AML-193 (cell line): ENCODE measurements around the gene GALNT17.
"Not testable (repeated sequence)": the region's sequence is repeated elsewhere in the genome, so short reads cannot be mapped to it uniquely, and the experiment has no call there.

Source experiments
- DNase-seq, 2 experiments: peaks; one replicate each; lab custom pipeline; 2025; lab: John Stamatoyannopoulos, UW

Gene GALNT17

DNA sequence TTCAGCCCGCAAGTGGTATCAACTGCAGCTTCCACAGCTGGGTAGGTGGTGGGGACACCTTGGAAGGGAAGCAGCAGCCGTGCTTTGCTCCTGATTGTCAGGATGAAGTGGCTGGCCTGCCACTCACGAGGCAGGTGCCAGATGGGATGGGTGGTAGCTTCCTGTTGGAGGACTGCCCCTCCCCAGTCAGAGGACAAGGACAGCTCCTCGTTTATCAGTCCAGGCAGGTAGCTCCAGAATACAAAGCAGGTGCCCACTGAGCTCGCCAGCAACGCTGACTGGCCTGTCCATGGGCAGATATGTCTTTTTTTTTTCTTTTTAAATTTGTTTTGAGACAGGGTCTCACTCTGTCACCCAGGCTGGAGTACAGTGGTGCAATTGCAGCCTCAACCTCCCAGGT, 431.3 kb downstream of the GALNT17 start:
- no peak for DNase-seq

DNA sequence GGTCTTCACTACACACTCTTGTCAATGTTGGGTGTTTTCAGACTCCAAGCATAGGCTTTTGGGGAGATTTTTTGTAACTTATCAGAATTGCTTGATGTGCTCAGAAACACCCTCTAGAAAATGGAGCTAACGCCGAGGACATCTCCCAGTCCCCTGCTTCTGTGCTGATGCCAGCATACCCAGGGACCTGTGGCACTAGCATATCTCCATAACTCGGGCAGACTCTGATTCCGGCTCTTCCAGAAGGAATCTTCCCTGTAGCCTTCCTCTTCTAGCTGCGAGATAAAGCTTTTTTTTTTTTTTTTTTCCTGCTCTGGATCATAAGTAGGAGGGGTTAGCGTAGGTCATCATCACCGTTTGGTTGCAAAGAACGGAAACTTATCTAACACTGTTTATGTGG, 434.4 kb downstream of the GALNT17 start:
- no peak for DNase-seq

GRCh38 chr7:71566991-71567390, 435.0 kb downstream of the GALNT17 start:
- DNase-seq: no peak

DNA sequence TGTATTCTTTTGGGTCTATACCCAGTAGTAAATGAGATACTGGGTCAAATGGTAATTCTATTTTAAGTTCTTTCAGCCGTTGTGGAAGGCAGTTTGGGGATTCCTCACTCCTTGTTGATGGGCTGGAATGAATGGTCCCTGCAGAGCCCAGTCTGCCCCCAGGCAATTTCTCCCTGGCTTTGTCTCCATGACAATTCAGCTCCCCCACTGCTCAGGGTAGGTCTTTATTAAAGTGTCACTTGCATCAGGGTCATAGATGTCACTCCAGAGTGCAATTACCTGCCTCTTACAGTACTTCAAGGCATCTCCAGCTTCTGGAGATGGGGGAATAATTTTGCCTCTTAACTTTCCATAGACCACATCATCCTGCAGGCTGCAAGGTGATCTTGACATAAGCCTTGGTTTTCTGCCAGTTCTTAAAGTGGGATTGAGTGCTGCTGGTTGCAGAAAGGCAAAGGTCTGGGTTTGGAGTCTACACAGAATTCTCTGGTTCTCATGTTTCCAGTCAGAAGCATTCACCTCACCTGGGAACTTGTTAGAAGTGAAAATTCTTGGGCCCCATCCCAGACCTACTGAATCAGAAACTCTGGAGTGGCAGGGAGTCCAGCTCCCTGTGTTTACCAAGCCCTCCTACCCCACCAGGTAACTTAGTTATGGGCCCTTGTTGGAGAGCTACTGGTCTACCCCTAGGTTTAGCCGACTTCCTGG, 442.4 kb downstream of the GALNT17 start:
- no peak for DNase-seq

- no peak for DNase-seq
Observed at GRCh38 chr7:71580027-71580426, 448.1 kb downstream of the GALNT17 start.

DNA sequence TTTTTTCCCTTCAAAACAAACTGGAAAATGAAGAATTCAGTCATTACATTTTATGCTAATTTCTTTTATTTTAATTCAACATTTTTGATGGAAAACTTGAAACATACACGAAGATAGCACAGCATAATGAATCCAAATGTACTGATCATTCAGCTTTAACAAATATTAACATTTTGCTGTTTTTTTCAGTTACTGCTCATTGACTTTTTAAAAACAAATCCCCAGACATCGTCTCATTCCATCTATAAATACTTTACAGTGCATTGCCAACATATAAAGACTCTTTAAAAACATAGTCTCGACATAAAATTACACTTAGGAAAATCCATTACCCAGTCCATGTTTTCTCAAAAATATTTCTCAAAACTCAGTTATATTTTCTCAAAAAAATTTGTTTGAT, 452.3 kb downstream of the GALNT17 start:
- DNase-seq: no peak

DNA sequence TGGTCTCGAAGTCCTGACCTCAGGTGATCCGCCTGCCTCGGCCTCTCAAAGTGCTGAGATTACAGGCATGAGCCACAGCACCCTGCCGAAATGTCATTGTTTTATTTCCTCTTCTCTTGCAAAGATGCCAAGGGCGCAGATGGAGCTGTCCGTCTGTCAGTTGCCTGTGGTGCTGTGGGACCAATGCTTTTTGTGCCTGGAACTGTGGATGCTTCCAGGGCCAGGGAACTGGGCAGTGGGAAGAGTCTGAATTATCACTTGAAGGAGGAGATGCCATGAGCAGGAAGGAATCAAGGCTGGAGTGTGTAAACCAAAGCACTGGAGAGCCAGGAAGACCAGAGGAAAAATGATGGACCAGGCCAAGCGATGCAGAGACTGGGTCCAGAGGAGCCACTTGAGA, 459.9 kb downstream of the GALNT17 start:
- no peak for DNase-seq

DNA sequence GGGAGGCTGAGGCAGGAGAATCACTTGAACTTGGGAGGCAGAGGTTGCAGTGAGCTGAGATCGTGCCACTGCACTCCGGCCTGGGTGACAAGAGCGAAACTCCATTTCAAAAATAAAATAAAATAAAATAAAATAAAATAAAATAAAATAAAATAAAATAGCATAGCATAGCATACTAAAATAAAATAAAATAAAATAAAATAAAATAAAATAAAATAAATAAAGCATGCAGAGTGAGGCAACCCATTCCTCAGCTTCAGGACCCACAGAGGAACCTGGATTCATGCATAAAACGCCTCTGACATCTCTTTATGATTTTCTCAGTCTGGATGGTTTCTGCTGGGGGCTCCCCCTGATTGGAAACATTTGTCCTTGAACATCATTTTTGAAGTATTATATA, 460.4 kb downstream of the GALNT17 start:
- DNase-seq: not testable (repeated sequence)

GRCh38 chr7:71594736-71595135, 462.8 kb downstream of the GALNT17 start:
- no peak for DNase-seq

GRCh38 chr7:71595176-71595575, 463.2 kb downstream of the GALNT17 start:
- no peak for DNase-seq

GRCh38 chr7:71598553-71598952, 466.6 kb downstream of the GALNT17 start:
- DNase-seq: no peak

- DNase-seq: no peak
Observed at GRCh38 chr7:71601851-71602250, 469.9 kb downstream of the GALNT17 start.

DNA sequence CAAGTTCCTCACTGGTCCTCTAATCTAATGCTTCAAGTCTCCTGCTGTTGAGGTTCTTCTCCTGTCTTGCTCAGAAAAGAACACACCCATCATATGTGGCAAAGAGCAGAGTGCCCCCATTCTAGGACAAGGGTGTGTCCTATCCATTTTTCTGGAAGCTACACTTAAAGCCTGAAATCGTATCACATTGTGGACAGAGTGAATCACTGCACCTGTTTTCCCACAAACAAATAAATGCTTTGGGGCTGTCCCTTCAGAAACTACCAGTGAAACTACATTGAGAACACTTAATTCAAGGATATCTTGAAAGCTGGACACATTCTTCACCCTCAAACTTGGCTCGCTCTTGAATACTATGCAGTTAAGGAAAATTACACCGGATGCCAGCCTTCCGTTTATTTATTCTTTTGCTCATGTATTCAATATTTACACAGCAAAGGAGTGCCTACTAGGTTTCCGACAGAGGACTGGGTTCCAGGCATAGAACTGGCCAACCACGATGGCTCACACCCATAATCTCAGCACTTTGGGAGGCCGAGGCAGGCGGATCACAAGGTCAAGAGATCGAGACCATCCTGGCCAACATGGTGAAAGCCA, 473.0 kb downstream of the GALNT17 start:
- DNase-seq: no peak

- DNase-seq: no peak
Observed at GRCh38 chr7:71611986-71612385, 480.0 kb downstream of the GALNT17 start.

DNA sequence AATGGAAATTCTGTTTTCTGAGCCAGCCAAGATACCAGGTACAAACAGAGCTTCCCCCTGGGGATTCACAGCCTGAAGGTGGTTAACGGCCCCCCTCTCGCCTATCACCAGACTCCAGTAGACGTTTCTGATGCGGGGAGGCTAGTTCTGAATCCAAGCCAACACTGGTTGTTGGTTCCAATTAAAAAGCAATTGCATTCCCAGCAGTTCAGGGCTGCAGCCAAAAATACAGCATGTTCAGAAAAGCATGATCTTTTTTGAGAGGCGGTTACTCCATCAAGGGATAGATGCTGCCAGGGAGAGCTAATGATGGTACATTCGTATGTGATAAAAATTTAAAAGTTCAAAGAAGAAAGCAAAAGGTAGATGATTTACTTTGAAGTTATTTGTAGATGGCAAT, 481.0 kb downstream of the GALNT17 start:
- no peak for DNase-seq

- no peak for DNase-seq
Observed at GRCh38 chr7:71613313-71613712, 481.4 kb downstream of the GALNT17 start.

DNA sequence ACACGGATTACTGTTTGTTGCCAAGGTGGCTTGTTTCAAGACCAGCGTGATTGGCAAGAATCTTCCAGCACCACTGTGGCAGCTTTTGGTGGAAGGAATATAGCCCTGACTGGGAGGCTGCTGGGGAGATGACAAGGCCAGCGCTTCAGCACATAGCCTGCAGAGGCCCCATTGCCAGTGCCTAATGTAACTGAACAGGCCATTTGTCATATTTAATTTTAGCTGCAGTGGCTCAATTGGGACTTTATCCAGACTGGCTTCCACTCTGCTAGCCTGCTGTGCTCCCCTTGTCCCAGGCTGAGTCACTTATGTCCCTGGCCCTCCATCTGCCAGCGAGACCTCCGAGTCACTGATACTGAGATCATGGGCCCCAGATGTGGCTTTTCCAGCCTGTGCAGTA, 483.1 kb downstream of the GALNT17 start:
- no peak for DNase-seq

- no peak for DNase-seq
Observed at GRCh38 chr7:71616217-71616616, 484.3 kb downstream of the GALNT17 start.

GRCh38 chr7:71618278-71618677, 486.3 kb downstream of the GALNT17 start:
- DNase-seq: no peak

GRCh38 chr7:71625545-71625944, 493.6 kb downstream of the GALNT17 start:
- no peak for DNase-seq

- no peak for DNase-seq
Observed at GRCh38 chr7:71626206-71626605, 494.3 kb downstream of the GALNT17 start.

DNA sequence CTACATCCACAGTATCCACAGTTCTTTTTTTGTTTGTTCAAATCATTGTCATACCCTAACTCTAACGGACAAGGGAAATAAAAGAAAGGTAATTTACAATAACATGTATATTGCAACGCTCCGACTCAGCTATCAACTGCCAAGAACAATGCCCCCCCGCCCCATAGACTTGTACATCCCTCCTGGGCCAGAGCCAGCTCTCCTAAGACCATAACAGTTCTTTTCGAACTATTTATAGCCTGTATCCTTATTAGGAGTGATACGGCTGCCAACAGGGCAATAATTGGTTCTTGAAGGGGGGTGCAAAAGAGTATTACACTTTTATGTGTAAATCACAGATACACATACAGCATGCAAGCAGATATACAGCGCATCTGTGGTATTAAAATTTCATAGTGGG, 495.7 kb downstream of the GALNT17 start:
- no peak for DNase-seq

DNA sequence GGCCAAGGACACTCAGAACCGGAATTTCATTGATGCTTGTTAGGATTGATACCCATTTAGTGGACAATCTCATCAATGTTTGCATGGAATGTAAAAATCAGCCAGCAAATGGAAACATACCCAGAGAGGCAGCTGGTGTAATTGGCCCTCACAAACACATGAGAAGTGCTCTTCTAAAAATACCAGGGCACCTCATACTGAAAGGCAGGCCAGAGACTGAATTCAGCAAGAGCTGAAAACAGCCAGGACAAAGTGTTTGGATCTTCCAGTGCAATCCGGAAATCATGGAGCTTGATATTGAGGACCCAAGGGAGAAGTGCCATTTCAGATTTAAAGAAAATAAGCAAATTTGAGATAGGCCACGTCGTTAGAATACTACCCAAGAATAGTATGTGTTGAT, 498.6 kb downstream of the GALNT17 start:
- no peak for DNase-seq

GRCh38 chr7:71633551-71634008, 501.6 kb downstream of the GALNT17 start:
- no peak for DNase-seq
